Stimulated activated naive CD8-positive, alpha-beta T cell treated with anti-CD3 and anti-CD28 coated beads, Interleukin-15, Interleukin-2, amounts not matched to agents 100 ng/mL and 50 ng/mL, for 24 hours (primary cell): ENCODE data around the gene ATP9A.
"Not testable (repeated sequence)": the region's sequence is repeated elsewhere in the genome, so short reads cannot be mapped to it uniquely, and the experiment has no call there.

Source experiments
- H3K27ac Mint-ChIP-seq: one replicate; pipeline ENCODE4 v1.8.0; 2021; ENCODE audit warnings: mild to moderate bottlenecking, mixed read lengths
- H3K27me3 Mint-ChIP-seq: one replicate; pipeline ENCODE4 v1.8.0; 2021; ENCODE audit warnings: mixed read lengths
- H3K36me3 Mint-ChIP-seq: one replicate; pipeline ENCODE4 v1.8.0; 2021; ENCODE audit warnings: low read depth, mixed read lengths
- H3K4me1 Mint-ChIP-seq: one replicate; pipeline ENCODE4 v1.8.0; 2021; ENCODE audit warnings: low read depth, mixed read lengths
- H3K4me3 Mint-ChIP-seq: one replicate; pipeline ENCODE4 v1.8.0; 2021; ENCODE audit warnings: mild to moderate bottlenecking, mixed read lengths
- H3K9me3 Mint-ChIP-seq: one replicate; pipeline ENCODE4 v1.8.0; 2021; ENCODE audit warnings: mixed read lengths

Gene ATP9A

DNA sequence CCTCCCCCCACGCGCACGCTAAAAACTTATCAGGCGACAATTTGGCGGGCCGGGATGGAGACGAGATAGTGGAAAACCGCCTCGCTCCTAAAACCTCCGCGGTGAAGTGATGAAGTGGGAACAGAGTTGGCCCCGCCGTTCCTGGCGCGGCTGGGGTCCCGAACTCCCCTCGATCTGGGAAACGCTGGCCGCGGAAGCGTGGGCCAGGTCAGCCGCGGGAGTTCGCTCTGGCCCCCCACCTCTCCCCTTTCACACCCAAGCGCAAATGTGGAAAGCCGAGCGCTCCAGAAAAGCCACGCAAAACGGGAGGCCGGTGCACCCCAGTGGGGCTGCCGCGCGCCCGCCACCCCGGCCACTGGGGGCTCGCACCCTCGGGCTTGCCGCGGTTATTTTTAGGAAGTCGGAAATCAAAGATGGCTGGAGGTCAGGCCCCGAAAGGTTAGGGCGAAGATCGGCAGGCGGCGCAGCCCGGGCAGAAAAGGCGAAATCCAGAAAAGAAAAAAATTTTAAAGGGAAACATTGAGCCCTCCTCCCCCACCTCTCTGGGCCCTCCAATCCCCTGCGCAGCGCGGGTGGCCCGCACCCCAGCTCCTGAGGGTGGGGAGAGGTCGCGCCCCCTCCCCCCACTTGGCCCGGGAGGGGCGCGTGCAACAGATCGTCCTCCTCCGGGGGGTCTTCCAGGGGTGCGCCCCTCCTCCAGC lies 33.1 kb upstream of the ATP9A start:
- peak overlapping the region; percentile 77 for H3K4me3 Mint-ChIP-seq
- peaks cover 56% of the 10 kb centered on the region for H3K27me3 Mint-ChIP-seq
- no peaks in the 10 kb centered on the region for H3K36me3 Mint-ChIP-seq
- peaks cover 16% of the 10 kb centered on the region for H3K4me1 Mint-ChIP-seq
- H3K9me3 Mint-ChIP-seq, result no peaks in the 10 kb centered on the region
- H3K27ac Mint-ChIP-seq, result no peak overlapping the region

GRCh38 chr20:51800872-51801121 lies 32.6 kb upstream of the ATP9A start:
- no peaks in the 10 kb centered on the region for H3K9me3 Mint-ChIP-seq
- H3K4me1 Mint-ChIP-seq, result peaks cover 16% of the 10 kb centered on the region
- peaks cover 60% of the 10 kb centered on the region for H3K27me3 Mint-ChIP-seq
- no peak overlapping the region for H3K27ac Mint-ChIP-seq
- no peaks in the 10 kb centered on the region for H3K36me3 Mint-ChIP-seq
- H3K4me3 Mint-ChIP-seq, result peak overlapping the region; percentile 77

GRCh38 chr20:51800060-51800871 lies 32.1 kb upstream of the ATP9A start:
- Mint-ChIP-seq H3K9me3 (no peaks in the 10 kb centered on the region), H3K36me3 (no peaks in the 10 kb centered on the region), H3K27me3 (peaks cover 60% of the 10 kb centered on the region), H3K4me3 (peak overlapping the region; percentile 77), H3K4me1 (peaks cover 16% of the 10 kb centered on the region), H3K27ac (no peak overlapping the region)

DNA sequence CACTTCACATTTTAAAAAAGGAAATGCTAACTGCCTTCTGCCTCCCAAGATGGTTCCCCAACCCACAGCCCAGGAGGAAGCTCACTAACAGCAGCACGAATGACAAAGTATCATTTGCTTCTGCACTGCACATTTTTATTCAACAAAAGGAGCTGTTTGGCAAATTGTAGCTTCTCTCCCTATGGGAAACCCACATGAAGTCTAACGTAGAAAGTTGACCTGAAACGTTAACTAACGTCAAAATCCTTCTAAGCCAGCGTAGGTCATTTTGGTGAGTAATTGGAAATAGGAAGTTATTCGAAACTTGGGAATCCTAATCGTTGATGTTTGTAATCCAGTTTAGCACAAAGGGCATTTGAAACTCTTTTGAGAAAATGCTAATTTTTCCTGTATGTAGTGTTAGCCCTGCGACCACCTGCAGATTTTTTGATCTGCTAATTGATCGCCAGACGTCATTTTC lies 31.2 kb upstream of the ATP9A start:
- Mint-ChIP-seq H3K27ac (no peak overlapping the region), H3K27me3 (peaks cover 60% of the 10 kb centered on the region), H3K4me1 (peaks cover 16% of the 10 kb centered on the region), H3K4me3 (no peak overlapping the region), H3K36me3 (no peaks in the 10 kb centered on the region), H3K9me3 (no peaks in the 10 kb centered on the region)

- H3K36me3 Mint-ChIP-seq, result no peaks in the 10 kb centered on the region
- no peak overlapping the region for H3K27ac Mint-ChIP-seq
- peaks cover 16% of the 10 kb centered on the region for H3K4me1 Mint-ChIP-seq
- H3K27me3 Mint-ChIP-seq, result peaks cover 45% of the 10 kb centered on the region
- no peaks in the 10 kb centered on the region for H3K9me3 Mint-ChIP-seq
- no peak overlapping the region for H3K4me3 Mint-ChIP-seq
Measured at GRCh38 chr20:51797357-51798025, 29.3 kb upstream of the ATP9A start.

- Mint-ChIP-seq H3K9me3 (no peaks in the 10 kb centered on the region), H3K4me3 (no peak overlapping the region), H3K36me3 (no peaks in the 10 kb centered on the region), H3K27me3 (peaks cover 41% of the 10 kb centered on the region), H3K27ac (no peak overlapping the region), H3K4me1 (peaks cover 16% of the 10 kb centered on the region)
Measured at GRCh38 chr20:51796340-51796739, 28.1 kb upstream of the ATP9A start.

DNA sequence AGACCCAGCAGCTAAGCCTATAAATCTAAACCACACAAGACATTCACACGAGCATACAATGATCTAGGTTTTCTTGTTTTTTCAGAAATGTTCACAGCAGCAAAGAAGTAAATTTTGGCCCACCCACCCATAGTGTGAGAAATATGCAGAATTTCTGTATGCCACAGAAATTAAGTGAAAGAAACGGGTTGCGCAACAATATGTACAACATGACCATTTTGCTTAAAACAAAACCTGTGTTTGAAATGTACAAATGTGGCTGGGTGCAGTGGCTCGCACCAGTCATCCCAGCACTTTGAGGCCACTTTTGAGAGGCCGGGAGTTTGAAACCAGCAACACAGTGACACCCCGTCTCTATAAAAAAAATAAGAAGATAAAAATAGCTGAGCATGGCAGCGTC lies 24.8 kb upstream of the ATP9A start:
- no peak overlapping the region for H3K27ac Mint-ChIP-seq
- H3K4me1 Mint-ChIP-seq, result no peaks in the 10 kb centered on the region
- H3K4me3 Mint-ChIP-seq, result no peak overlapping the region
- peaks cover 14% of the 10 kb centered on the region for H3K27me3 Mint-ChIP-seq
- H3K36me3 Mint-ChIP-seq, result no peaks in the 10 kb centered on the region
- no peaks in the 10 kb centered on the region for H3K9me3 Mint-ChIP-seq

DNA sequence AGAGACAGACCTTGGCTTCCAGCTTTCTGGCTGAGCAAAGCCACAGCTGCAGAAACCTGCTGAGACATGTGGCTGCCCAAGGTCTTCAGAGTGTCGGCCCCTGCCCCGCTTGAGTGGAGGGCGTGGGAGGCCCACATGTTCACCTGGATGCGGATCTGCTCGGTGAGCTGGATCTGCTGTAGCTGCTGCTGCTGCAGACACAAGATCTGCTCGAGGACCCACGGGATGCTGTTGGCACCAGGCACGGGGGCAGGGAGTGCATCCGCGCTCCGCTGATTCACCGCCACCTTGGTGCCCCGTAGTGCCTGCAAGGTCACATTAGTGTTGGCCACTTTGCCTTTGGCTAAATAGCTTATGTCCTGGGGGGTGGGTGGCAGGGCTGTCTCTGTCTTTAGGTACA lies 23.4 kb upstream of the ATP9A start:
- Mint-ChIP-seq H3K36me3 (no peaks in the 10 kb centered on the region), H3K9me3 (no peaks in the 10 kb centered on the region), H3K4me3 (no peak overlapping the region), H3K4me1 (no peaks in the 10 kb centered on the region), H3K27me3 (peaks cover 6% of the 10 kb centered on the region), H3K27ac (no peak overlapping the region)

DNA sequence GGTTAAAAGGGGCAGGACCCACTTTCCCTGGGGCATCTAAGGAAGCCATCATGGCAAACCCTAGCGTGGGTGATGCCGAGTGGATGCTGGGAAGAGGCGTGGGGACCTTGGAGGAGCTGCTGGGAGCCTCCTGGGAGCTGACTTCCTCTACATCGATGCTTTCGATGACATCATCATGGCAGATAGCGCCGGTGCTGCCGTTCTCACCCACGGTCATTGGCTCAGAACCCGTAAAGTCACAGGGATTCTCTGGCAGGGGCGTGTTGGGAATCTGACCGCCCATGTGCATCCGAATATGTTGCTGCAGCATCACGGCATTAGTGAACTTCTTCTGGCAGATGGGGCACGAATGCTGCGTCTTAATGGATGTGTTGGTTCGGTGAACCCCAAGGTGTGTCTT lies 22.1 kb upstream of the ATP9A start:
- Mint-ChIP-seq H3K4me1 (no peaks in the 10 kb centered on the region), H3K27me3 (no peaks in the 10 kb centered on the region), H3K27ac (no peak overlapping the region), H3K4me3 (no peak overlapping the region), H3K36me3 (no peaks in the 10 kb centered on the region), H3K9me3 (no peaks in the 10 kb centered on the region)

GRCh38 chr20:51789434-51789833 lies 21.2 kb upstream of the ATP9A start:
- no peaks in the 10 kb centered on the region for H3K36me3 Mint-ChIP-seq
- H3K27ac Mint-ChIP-seq, result no peak overlapping the region
- H3K9me3 Mint-ChIP-seq, result no peaks in the 10 kb centered on the region
- H3K4me1 Mint-ChIP-seq, result no peaks in the 10 kb centered on the region
- H3K4me3 Mint-ChIP-seq, result no peak overlapping the region
- no peaks in the 10 kb centered on the region for H3K27me3 Mint-ChIP-seq

DNA sequence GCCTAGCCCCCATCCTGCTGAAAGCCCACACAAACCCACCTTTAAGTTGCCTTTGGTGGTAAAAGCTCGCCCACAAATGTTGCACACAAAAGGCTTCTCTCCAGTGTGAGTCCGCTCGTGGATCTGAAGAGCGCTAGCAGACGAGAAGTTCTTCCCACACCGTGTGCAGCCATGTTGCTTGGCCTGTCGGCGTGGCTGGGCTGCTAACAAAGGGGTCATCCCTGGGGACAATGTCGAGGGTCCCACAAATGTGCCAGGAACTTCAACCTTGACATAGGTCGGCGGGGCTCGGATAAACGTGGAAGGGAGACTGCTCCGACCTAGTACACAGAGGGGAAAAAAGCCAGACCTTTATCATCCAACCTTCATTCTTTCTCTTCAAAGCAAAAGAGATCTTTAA lies 20.6 kb upstream of the ATP9A start:
- H3K27ac Mint-ChIP-seq, result no peak overlapping the region
- H3K4me1 Mint-ChIP-seq, result no peaks in the 10 kb centered on the region
- H3K4me3 Mint-ChIP-seq, result no peak overlapping the region
- H3K9me3 Mint-ChIP-seq, result no peaks in the 10 kb centered on the region
- H3K27me3 Mint-ChIP-seq, result no peaks in the 10 kb centered on the region
- no peaks in the 10 kb centered on the region for H3K36me3 Mint-ChIP-seq

GRCh38 chr20:51784299-51784698 lies 16.1 kb upstream of the ATP9A start:
- Mint-ChIP-seq H3K4me1 (no peaks in the 10 kb centered on the region), H3K4me3 (no peak overlapping the region), H3K27ac (no peak overlapping the region), H3K36me3 (no peaks in the 10 kb centered on the region), H3K27me3 (peaks cover 6% of the 10 kb centered on the region), H3K9me3 (no peaks in the 10 kb centered on the region)

- H3K9me3 Mint-ChIP-seq, H3K27me3 Mint-ChIP-seq: not testable (repeated sequence)
Measured at GRCh38 chr20:51778229-51778759, 10.1 kb upstream of the ATP9A start.

GRCh38 chr20:51775241-51775640 lies 7.1 kb upstream of the ATP9A start:
- Mint-ChIP-seq H3K27ac (no peak overlapping the region), H3K4me3 (no peak overlapping the region), H3K27me3 (peaks cover 5% of the 10 kb centered on the region), H3K36me3 (no peaks in the 10 kb centered on the region), H3K4me1 (no peaks in the 10 kb centered on the region), H3K9me3 (no peaks in the 10 kb centered on the region)

More at GRCh38 chr20:51778229-51778759, 10.1 kb upstream of the ATP9A start:
- H3K27ac Mint-ChIP-seq, H3K36me3 Mint-ChIP-seq, H3K4me1 Mint-ChIP-seq, H3K4me3 Mint-ChIP-seq: not testable (repeated sequence)

DNA sequence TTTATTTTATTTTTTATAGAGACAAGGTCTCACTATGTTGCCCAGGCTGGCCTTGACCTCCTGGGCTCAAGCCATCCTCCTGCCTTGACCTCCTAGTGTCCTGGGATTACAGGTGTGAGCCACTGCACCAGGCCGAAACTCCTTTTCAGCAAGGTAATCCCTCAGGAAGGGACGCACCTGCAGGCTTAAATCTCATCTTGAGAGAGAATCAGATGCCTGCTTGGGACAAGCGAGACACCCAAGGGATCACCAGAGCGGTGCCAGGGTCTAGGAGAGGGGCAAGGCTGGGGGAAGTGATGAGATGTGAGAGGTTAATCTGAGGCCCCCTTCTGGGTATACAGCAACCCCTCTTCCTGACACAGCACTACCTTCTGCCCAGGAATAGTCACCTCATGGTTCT lies 4.0 kb upstream of the ATP9A start:
- no peak overlapping the region for H3K4me3 Mint-ChIP-seq
- H3K36me3 Mint-ChIP-seq, result no peaks in the 10 kb centered on the region
- H3K27me3 Mint-ChIP-seq, result peaks cover 22% of the 10 kb centered on the region
- no peak overlapping the region for H3K27ac Mint-ChIP-seq
- peaks cover 11% of the 10 kb centered on the region for H3K4me1 Mint-ChIP-seq
- H3K9me3 Mint-ChIP-seq, result no peaks in the 10 kb centered on the region
